Activated naive CD4-positive, alpha-beta T cell treated with anti-CD3 and anti-CD28 coated beads, Interleukin-2, amount 50 U/mL, for 16 hours (primary cell): ENCODE measurements around the gene BMPR1B.

Experiments
- DNase-seq: peaks from one replicate; pipeline ENCODE4 v3.0.0-alpha.2; 2020

BMPR1B gene

DNA sequence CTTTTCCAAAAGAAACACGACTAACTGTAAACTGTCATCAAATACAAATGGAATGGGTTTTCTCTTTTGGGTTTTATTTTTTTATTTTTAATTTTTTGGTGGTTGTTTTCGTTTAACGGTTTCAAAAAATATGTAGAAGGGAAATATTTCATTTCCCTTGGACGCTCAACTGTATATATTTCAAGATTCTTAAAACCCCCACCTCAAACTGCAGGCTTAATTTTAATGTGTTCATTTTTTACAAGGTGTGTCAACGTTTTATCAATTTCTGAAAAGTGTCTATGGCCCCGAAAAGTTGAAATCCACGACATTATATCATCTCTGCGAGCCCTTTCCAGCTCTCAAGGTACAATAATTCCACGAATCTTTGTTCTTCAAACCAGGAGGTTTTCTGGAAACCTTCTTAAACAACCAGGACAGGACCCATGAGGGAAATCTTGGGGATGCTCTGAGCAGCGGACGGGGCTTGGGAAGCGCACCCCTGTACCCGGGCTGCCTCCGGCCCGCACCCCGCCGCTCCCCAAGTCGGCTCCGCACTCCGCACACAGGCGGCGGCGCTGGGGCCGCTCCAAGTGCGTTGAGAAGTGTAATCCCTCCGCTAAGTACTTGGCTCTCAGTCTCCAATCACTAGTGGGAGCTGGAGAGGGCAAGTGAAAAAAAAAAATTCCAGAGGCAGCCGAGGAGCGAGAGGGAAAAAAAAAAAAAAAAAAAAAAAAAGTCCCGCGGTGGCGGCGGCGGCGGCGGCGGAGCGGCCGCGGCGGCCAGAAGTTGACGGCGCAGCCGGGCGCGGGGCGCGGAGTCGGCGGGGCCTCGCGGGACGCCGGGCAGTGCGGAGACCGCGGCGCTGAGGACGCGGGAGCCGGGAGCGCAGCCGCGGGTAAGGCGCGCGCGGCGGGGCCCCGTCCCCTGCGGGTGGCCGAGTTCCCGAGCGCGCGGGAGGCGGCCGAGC is at the start of gene BMPR1B:
Gene BMPR1B (plus strand): TSS at position 764 of the 949 bp plus-strand sequence. CDS start 346,470 bp downstream, outside the sequence.
- DNase-seq: no peak

- no peak for DNase-seq
Observed at GRCh38 chr4:94711635-94712034, 46.1 kb upstream of the BMPR1B start.

GRCh38 chr4:94714365-94715160 is 43.2 kb upstream of the BMPR1B start:
- DNase-seq: no peak

GRCh38 chr4:94715726-94716125 is 42.0 kb upstream of the BMPR1B start:
- no peak for DNase-seq

DNA sequence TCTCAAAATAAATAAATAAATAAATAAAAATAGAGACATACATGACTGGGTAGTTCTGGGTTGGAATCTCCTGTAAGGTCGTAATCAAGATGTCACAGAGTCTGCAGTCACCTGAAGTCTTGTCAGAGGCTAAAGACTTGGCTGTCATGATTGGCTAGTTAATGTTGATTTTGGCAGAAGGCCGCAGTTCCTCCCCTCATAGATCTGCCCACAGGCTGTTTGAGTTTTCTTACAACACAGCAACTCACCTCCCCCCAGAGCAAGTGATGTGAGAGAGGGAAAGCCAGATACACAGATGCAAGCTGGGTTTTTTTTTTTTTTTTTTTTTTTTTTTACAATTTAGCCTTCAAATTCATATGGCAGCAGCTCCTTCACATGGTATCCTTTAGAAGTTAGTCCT is 36.4 kb upstream of the BMPR1B start:
- no peak for DNase-seq

DNA sequence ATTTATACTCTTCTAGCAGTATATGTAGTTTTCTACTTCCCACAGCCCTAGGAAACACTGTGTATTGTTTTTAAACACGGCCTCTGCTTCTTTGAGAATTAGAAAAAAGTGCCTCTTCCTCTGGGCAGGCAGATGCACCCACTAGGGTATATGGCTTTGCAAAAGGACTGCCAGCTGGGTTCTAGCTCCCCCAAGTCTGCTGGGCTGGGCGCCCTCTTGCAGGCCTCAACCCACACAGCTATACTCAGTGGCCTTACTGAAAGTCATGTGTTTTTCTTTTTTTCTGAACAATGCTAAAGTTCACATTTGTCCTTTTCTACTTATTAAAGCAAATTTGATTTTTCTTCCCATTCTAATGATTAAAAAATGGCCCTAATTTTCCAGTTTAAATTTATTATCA is 35.5 kb upstream of the BMPR1B start:
- DNase-seq: no peak

- DNase-seq: no peak
Observed at GRCh38 chr4:94722748-94723147, 35.0 kb upstream of the BMPR1B start.

- no peak for DNase-seq
Observed at GRCh38 chr4:94724016-94724790, 33.6 kb upstream of the BMPR1B start.

DNA sequence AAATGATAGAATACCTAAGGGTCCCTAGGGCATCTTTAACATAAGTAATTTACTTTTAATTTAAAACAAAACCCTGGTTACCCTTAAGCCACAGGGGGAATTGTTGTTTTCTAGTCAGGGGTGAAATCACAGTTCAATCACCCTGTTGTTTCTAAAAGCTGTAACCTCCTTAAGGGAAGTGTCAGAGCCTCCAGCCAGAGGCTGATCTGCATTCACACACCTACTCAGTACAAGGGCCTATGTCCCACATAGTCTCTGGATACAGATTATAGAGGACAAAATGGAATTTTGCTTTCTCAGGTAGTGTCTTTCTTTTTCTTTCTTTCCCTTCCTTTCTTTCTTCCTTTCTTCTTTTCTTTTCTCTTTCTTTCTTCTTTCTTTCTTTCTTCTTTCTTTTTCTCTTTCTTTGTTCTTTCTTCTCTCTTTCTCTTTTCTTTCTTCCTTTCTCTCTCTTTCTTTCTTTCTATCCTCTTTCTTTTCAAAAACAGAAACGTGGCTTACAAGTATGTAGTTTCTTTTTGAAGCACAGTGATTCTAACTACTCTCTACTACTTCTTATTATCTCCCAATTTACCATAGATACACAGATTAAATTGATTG is 31.1 kb upstream of the BMPR1B start:
- DNase-seq: no peak

DNA sequence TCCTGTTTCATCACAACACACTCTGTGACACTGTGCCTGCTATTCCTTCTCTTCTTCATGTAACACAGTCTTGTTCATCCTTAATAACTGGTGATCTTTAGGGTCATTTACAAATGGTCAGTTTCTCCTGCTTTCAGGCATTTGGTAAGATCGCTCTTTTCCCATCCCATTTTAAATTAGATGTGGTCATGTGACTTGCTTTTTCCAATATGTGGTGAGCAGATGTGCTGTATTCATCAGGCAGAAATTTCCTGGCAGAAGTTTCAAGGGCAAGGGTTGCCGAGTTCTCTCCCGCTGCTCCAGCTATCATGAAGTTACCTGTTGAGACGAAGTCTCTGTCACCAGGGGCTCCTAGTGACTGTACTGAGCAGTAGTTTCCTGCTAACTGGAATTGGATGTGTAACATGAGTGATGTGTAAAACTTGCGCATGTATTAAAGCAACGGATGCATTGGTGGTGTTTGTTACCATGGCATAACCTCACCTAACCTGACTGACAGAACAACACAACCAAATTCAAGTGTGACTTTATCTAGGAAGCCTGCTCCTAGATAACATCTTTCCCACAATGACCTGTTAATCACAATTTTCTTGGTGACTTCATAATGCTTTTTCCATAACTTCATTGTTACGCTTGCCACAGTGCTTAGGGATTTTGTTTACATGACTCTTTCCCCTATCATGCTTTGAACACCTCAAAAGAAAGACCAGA is 29.5 kb upstream of the BMPR1B start:
- DNase-seq: no peak

- DNase-seq: no peak
Observed at GRCh38 chr4:94732358-94732698, 25.4 kb upstream of the BMPR1B start.

DNA sequence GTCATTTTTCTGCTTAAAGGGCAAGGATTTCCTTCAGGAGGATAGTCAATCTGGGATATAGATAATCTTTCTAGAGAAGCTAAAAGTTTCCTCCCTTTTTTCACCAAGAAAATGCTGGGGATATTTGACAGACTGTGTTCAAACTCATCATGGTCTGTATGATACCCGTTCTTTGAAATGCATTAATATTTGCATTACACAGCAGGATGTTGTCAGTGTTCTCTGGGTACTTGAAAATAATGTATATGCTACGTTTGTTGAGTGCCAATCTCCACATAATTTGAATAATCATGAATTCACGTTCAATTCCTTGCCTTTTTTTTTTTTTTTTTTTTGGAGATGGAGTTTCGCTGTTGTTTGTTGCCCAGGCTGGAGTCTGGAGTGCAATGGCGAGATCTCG is 18.0 kb upstream of the BMPR1B start:
- DNase-seq: no peak

GRCh38 chr4:94741304-94741703 is 16.5 kb upstream of the BMPR1B start:
- DNase-seq: no peak

DNA sequence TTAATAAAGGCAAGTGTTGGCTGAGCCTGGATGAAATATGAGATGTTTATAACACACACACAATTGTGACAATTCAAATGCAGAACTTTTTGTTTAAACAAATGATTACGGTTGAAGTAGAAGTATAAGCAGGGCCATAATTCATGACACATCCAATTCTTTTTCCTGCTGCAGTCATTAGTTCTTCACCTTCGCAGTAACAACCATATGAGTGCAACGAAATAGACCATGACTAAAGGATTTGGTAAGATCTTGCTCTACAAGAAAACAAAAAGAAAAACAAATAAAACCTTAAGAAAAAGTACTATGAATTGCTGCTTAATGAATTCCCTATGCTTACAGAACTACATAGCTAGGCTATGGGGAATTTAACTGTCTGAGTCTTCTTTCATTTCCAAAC is 13.9 kb upstream of the BMPR1B start:
- DNase-seq: no peak

DNA sequence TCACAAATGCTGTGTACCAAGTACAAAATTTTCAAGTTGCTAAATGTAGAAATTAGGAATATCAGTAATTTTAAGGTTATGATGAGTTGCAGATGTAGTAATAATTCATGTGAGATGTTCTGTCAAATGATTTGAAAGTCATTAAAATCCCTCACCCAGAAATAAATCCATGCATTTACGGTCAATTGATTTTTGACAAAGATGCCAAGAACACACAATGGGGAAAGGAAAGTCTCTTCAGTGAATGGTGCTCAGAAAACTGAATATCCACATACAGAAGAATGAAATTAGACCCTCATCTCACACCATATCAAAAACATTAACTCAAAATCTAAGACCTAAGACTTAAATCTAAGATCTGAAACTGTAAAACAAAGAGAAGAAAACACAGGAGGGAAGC is 12.9 kb upstream of the BMPR1B start:
- no peak for DNase-seq

DNA sequence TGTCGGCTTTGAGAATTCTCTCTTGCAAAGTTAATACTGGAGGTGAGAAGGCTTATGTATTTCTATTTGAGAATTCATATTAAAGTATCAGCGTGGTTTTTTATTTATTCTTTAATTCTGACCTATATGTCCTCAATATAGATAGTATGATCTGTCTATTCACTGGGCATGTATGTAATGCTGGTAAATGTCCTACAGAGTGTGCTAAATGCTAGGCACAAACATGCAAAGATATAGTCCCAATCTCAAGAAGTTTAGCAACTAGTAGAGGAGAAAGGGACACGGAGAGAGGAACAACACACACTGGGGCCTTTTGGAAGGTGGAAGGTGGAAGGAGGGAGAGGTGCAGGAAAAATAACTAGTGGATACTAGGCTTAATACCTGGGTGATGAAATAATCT is 11.0 kb upstream of the BMPR1B start:
- no peak for DNase-seq

GRCh38 chr4:94758141-94758699 is 465 bp downstream of the BMPR1B start:
- no peak for DNase-seq

DNA sequence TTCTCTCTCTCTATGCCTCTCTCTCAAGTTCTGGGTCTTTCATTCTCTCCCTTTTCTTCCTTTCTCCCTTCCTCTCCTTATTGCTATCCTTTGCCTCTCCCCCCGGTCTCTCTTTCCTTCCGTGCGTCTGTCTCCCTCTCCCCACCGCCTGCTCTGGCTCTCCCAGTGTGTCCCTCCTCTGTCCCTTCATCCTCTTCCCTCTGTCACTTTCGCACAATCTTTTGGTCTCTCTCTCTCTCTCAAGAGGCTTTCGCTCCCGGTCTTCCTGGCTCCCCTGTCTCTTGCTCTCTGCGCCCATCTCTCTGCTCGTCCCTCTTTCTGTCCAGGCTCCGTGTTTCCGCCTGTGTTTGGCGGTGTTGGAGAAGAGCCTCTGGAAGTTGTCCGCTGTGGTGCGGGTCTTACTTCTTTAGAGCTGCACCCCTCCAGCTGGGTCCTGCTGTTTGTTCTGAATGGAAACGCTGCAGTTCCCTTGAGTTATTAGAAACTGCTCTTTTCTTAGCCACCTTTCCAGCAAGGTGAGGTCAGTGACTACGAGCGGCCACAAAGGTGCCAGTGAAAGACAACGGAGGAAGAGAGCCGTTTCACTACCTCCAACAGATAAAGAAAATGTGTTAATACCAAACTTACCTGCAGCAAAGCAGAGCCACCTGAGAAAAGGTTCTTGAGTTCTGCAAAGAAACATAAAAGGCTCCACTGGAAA is 1.1 kb downstream of the BMPR1B start:
- no peak for DNase-seq

GRCh38 chr4:94759767-94760211 is 2.0 kb downstream of the BMPR1B start:
- no peak for DNase-seq

- no peak for DNase-seq
Observed at GRCh38 chr4:94762326-94762725, 4.6 kb downstream of the BMPR1B start.

GRCh38 chr4:94763005-94763404 is 5.2 kb downstream of the BMPR1B start:
- no peak for DNase-seq
